ENCODE data around the gene LMNTD1.
A peak's percentile ranks its signal among the peaks of the same experiment; 100 is the strongest.
"Not testable (repeated sequence)": the region's sequence is repeated elsewhere in the genome, so short reads cannot be mapped to it uniquely, and the experiment has no call there.

LMNTD1 gene

DNA sequence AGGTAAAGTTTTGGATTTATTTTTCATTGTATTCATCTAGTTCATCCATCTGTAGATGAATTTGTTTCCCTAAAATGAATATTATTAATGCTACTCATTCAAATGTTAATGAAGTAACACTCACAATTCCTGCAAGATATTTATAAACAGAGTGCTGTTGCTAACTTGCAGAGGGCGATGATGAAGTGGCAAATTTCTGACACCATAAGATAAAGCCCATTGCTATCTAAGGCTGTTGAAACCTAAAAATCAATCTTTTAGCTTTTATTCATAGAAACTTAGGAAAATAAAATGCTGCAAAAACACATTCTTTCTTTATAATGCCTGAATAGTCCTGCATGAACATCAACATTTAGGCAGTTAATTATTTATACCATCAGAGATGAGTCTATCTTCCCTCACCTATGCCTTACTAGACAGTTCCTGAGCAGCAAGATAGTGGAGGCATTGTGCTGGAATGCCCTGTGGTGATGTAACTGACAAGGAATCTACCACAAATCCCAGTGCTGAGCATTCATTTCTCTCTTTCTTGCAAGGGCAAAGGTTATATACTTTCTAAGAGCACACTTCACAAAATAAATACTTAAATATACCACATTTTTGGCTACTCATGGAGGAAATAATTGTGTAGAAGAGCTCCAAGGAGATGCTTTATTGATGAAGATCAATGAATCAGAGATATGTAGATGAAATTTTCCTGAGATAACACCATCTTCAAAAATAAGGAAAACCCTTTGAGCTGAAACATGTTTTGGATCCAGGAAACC is 57.6 kb downstream of the LMNTD1 start:
- TF ChIP-seq, protein P1, sequence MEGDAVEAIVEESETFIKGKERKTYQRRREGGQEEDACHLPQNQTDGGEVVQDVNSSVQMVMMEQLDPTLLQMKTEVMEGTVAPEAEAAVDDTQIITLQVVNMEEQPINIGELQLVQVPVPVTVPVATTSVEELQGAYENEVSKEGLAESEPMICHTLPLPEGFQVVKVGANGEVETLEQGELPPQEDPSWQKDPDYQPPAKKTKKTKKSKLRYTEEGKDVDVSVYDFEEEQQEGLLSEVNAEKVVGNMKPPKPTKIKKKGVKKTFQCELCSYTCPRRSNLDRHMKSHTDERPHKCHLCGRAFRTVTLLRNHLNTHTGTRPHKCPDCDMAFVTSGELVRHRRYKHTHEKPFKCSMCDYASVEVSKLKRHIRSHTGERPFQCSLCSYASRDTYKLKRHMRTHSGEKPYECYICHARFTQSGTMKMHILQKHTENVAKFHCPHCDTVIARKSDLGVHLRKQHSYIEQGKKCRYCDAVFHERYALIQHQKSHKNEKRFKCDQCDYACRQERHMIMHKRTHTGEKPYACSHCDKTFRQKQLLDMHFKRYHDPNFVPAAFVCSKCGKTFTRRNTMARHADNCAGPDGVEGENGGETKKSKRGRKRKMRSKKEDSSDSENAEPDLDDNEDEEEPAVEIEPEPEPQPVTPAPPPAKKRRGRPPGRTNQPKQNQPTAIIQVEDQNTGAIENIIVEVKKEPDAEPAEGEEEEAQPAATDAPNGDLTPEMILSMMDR (IDR thresholded peaks at IDR 0.05; ENCODE audit: low read depth, low read length, missing control alignments), result no peak
- in situ Hi-C loops (cut with HindIII; ENCODE audit: low pct_ligation_motif_present, low sequenced_read_pairs), result no loop called here

DNA sequence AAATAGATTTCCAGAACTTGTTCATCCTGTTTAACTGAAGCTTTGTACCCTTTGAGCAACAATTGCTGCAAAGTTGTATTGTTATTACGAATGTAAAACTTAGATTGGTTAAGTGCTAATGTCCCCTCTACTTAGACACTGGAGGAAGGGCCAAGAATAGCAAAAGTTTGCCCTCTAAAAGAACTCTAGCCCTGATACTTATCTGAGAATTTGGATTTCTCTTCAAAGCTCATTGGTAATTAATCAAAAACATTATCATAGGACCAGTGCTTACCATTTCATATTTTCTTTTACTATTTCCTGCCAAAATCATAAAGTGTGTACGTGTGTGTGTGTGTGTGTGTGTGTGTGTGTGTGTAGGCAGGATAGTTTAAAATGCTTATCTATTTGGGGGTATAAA is 58.2 kb downstream of the LMNTD1 start:
- H3K27ac ChIP-seq, result no peak overlapping the region
- in situ Hi-C loops (cut with HindIII; ENCODE audit: low pct_ligation_motif_present, low sequenced_read_pairs), result no loop called here
- no peaks in the 10 kb centered on the region for H3K27me3 ChIP-seq (replicated peaks)
- no peak for DNase-seq
- no peaks in the 10 kb centered on the region for H3K36me3 ChIP-seq (replicated peaks)
- no peak overlapping the region for H3K4me3 ChIP-seq (ENCODE audit: low read depth, low read length)
- TF ChIP-seq, protein P1 (IDR thresholded peaks at IDR 0.05; ENCODE audit: low read depth, low read length, missing control alignments), result no peak

More for the DNA sequence above, 57.6 kb downstream of the LMNTD1 start:
- Histone ChIP-seq H3K36me3 (replicated peaks) (no peaks in the 10 kb centered on the region), H3K27ac (no peak overlapping the region), H3K27me3 (replicated peaks) (no peaks in the 10 kb centered on the region), H3K4me3 (ENCODE audit: low read depth, low read length) (no peak overlapping the region)
- DNase-seq, result peak; percentile 83

DNA sequence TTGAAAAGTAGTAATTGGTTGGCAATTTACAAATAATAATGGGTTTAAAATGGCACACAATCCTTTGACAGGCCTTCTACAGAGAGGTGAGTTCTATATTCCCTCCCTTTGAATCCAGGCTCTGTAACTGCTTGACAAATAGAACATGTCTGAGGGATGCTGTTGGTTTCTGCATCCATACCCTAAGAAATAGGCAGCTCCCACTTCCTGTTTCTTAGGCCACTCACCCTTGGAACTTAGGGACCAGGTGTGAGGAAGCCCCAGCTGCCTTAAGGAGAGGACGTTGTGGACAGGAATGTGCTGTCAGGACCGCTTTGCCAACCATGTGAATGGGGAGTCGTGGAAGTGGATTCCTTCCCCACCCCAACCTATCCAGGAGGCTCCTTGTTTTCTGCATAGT is 59.4 kb downstream of the LMNTD1 start:
- H3K27ac ChIP-seq, result no peak overlapping the region
- in situ Hi-C loops (cut with HindIII; ENCODE audit: low pct_ligation_motif_present, low sequenced_read_pairs), result no loop called here
- no peaks in the 10 kb centered on the region for H3K36me3 ChIP-seq (replicated peaks)
- no peaks in the 10 kb centered on the region for H3K27me3 ChIP-seq (replicated peaks)
- no peak overlapping the region for H3K4me3 ChIP-seq (ENCODE audit: low read depth, low read length)
- TF ChIP-seq, protein P1 (IDR thresholded peaks at IDR 0.05; ENCODE audit: low read depth, low read length, missing control alignments), result no peak
- DNase-seq, result no peak

DNA sequence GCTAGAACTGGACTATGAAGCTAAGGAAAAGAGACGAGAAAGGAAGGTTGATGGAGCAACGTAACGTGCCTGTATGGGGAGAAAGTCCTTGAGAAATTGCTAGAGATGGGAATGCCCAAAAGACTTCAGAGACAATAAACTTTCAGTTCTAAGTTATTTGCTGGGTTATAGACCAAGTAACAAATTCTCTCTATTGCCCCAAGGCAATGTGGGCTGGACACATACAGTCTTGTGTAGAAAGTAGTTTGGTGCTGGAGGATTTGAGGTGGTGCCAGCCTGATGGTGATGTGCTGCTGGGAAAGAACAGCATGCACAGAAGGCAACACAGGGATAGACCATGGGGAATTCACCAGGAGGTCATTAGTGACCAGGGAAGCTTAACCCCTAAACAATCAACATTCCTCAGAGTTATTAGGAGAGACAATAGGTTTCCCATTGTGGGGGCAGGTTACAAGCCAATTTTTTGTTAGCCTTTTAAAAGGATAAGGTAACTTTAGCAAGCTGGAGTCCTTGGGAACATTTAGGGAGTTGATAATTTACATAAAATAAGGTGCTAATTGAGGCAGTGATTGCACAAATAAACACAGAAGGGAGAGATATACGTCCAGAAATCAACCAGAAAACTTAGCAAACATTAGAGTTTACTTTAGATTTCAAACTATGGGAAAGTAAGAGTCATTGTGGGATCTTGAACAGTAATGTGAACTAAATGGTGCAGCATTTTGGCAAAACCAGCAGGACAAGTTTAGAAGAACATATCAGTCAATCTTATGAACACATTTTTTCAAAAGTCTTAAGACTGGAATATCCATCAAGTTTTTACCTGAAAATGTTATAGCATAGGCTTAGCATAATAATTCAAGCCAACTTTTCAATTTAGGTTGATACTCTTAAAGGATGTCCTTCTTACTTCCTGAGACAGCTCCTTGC is 61.4 kb downstream of the LMNTD1 start:
- Histone ChIP-seq H3K27me3 (replicated peaks) (no peaks in the 10 kb centered on the region), H3K36me3 (replicated peaks) (no peaks in the 10 kb centered on the region), H3K27ac (no peak overlapping the region), H3K4me3 (ENCODE audit: low read depth, low read length) (no peak overlapping the region)
- in situ Hi-C loops (cut with HindIII; ENCODE audit: low pct_ligation_motif_present, low sequenced_read_pairs), result no loop called here
- no peak for DNase-seq
- TF ChIP-seq, protein P1 (IDR thresholded peaks at IDR 0.05; ENCODE audit: low read depth, low read length, missing control alignments), result no peak

DNA sequence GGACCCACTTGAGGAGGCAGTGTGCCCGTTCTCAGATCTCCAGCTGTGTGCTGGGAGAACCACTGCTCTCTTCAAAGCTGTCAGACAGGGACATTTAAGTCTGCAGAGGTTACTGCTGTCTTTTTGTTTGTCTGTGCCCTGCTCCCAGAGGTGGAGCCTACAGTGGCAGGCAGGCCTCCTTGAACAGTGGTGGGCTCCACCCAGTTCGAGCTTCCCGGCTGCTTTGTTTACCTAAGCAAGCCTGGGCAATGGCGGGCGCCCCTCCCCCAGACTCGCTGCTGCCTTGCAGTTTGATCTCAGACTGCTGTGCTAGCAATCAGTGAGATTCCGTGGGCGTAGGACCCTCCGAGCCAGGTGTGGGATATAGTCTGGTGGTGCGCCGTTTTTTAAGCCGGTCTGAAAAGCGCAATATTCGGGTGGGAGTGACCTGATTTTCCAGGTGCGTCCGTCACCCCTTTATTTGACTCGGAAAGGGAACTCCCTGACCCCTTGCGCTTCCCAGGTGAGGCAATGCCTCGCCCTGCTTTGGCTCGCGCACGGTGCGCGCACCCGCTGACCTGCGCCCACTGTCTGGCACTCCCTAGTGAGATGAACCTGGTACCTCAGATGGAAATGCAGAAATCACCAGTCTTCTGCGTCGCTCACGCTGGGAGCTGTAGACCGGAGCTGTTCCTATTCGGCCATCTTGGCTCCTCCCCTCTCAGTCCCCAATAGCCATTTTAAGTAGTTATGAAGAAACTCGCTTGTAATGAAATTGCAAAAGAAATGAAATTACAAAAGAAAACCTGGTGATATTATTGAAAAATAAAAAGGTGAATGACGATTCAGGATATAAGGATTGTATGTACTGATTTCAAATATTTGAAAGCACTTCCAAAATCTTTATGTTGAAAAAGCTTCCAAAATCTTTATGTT is 63.9 kb downstream of the LMNTD1 start:
- H3K27ac ChIP-seq; H3K27me3 ChIP-seq (replicated peaks); H3K36me3 ChIP-seq (replicated peaks); H3K4me3 ChIP-seq (ENCODE audit: low read depth, low read length); in situ Hi-C loops (cut with HindIII; ENCODE audit: low pct_ligation_motif_present, low sequenced_read_pairs); DNase-seq: not testable (repeated sequence)

Data from brain microvascular endothelial cell (primary cell).